ENCODE data around the gene SCN1B.

Gene SCN1B

GRCh38 chr19:35031072-35031881 is 1.0 kb downstream of the SCN1B start:
- TF ChIP-seq, protein P1, sequence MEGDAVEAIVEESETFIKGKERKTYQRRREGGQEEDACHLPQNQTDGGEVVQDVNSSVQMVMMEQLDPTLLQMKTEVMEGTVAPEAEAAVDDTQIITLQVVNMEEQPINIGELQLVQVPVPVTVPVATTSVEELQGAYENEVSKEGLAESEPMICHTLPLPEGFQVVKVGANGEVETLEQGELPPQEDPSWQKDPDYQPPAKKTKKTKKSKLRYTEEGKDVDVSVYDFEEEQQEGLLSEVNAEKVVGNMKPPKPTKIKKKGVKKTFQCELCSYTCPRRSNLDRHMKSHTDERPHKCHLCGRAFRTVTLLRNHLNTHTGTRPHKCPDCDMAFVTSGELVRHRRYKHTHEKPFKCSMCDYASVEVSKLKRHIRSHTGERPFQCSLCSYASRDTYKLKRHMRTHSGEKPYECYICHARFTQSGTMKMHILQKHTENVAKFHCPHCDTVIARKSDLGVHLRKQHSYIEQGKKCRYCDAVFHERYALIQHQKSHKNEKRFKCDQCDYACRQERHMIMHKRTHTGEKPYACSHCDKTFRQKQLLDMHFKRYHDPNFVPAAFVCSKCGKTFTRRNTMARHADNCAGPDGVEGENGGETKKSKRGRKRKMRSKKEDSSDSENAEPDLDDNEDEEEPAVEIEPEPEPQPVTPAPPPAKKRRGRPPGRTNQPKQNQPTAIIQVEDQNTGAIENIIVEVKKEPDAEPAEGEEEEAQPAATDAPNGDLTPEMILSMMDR (IDR thresholded peaks at IDR 0.05; ENCODE audit: low read depth, low read length) = no peak
- in situ Hi-C loops (cut with HindIII; ENCODE audit: low sequenced_read_pairs) = no loop called here
- peak overlapping the region; percentile 44 for H3K4me3 ChIP-seq (ENCODE audit: low read depth, low read length)
- peak; percentile 41 for DNase-seq (ENCODE audit: low read depth, low spot score)

GRCh38 chr19:35032356-35032865 is 2.1 kb downstream of the SCN1B start:
- DNase-seq (ENCODE audit: low read depth, low spot score) = no peak
- TF ChIP-seq, protein P1 (IDR thresholded peaks at IDR 0.05; ENCODE audit: low read depth, low read length) = no peak
- no peak overlapping the region for H3K4me3 ChIP-seq (ENCODE audit: low read depth, low read length)
- in situ Hi-C loops (cut with HindIII; ENCODE audit: low sequenced_read_pairs) = no loop called here

- DNase-seq (ENCODE audit: low read depth, low spot score) = no peak
- in situ Hi-C loops (cut with HindIII; ENCODE audit: low sequenced_read_pairs) = no loop called here
Measured at GRCh38 chr19:35033067-35034004, 3.1 kb downstream of the SCN1B start.

GRCh38 chr19:35034005-35034502 is 3.8 kb downstream of the SCN1B start:
- in situ Hi-C loops (cut with HindIII; ENCODE audit: low sequenced_read_pairs) = no loop called here
- DNase-seq (ENCODE audit: low read depth, low spot score) = no peak
- no peak overlapping the region for H3K4me3 ChIP-seq (ENCODE audit: low read depth, low read length)
- TF ChIP-seq, protein P1 (IDR thresholded peaks at IDR 0.05; ENCODE audit: low read depth, low read length) = no peak

More at GRCh38 chr19:35033067-35034004, 3.1 kb downstream of the SCN1B start:
- TF ChIP-seq, protein P1 (IDR thresholded peaks at IDR 0.05; ENCODE audit: low read depth, low read length) = no peak
- no peak overlapping the region for H3K4me3 ChIP-seq (ENCODE audit: low read depth, low read length)

DNA sequence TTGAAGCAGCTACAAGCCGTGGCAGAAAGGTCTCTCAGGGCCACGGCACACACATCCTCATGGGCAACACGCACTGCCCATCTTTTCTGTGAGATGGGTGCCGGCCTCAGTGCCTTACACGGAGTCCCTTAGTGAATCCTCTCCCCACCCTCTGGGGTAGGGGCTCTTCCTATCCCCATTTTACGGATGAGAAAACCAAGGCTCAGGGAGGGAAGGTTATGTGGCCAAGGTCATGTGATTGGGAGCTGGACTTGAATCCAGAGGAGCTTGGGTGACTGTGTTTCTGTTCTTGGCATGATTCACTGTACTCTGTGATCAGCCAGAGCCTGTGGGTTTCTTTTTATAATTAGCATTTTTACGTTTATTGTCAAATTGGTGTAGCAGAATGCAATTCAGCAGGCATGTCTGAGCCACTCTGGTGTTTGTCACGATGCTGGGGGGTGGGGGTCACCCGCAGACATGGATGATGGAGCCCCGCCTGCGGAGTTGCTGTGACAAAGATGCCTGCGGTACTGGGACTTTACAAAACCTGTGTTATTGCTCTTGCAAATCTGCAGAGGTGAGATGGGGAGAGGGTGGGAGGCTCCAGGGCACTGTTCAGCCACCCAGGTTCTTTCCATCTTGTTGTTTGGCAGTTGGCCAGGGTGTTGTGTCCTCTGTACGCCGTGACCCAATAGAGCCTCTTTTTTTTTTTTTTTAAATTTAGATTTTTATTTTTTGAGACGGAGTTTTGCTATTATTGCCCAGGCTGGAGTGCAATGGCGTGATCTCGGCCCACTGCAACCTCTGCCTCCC is 4.5 kb downstream of the SCN1B start:
- H3K4me3 ChIP-seq (ENCODE audit: low read depth, low read length) = no peak overlapping the region
- DNase-seq (ENCODE audit: low read depth, low spot score) = no peak
- in situ Hi-C loops (cut with HindIII; ENCODE audit: low sequenced_read_pairs) = no loop called here
- TF ChIP-seq, protein P1 (IDR thresholded peaks at IDR 0.05; ENCODE audit: low read depth, low read length) = no peak

All from astrocyte of the spinal cord (primary cell).